Stimulated activated CD8-positive, alpha-beta memory T cell treated with anti-CD3 and anti-CD28 coated beads, Interleukin-7, amount 100 ng/mL, for 24 hours (primary cell): ENCODE data around the gene SIL1.
"Not testable (repeated sequence)": the region's sequence is repeated elsewhere in the genome, so short reads cannot be mapped to it uniquely, and the experiment has no call there.

Source experiments
- DNase-seq: peaks from one replicate; pipeline ENCODE4 v3.0.0-alpha.2; 2020; ENCODE audit warnings: low read depth

Gene SIL1

GRCh38 chr5:139105621-139106071, 92.5 kb downstream of the SIL1 start:
- DNase-seq = no peak

DNA sequence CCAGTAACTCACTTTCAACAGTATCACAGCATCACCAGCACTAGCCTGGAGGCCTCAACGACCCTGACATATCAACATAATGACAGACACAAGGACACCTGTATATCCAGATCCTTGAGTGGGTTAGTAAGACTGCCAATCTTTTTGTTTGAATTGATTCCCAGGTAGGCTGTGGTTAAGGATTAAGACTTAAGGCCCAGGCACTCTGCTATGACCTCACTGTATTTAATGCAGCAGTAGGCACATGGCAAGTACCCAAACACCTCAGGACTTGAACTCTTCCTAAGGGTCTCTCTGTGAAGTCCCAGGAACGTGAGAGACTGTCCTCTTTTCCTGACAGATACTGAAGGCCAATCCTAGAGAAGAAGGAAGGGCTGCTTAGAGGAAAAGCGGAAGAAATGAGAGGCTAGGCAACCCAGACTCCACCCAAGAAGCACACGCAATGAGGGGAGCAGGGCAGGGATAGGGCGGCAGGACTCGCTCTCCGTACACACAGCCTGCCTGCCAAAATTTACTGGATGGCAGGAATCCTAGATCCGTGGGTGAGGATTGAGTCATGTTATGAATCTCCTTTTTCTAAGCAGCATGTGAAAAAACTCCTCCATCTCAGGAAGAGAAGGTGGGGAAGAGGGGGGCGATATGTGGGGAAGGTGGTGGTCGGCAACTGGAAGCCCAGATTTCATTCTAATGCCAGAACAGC, 93.4 kb downstream of the SIL1 start:
- DNase-seq = no peak

DNA sequence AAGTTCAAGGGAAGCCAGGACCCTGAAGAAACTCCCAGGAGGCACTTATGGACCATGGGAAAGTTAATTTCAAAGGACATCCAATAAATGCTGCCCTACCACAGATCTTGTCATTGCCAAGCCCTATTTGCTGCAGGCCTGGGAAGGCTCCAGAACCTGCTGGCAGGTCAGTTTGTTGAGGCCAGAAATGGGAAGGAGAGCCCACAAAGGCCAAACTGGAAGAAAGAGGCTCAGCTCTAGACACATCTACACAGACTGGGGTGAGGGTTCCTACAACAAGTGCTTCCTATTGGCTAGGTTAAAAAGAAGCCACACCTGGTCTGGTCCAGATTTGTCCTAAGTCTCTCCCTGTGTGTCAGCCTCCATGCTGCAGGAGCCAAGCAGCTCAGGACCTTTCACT, 94.4 kb downstream of the SIL1 start:
- no peak for DNase-seq

DNA sequence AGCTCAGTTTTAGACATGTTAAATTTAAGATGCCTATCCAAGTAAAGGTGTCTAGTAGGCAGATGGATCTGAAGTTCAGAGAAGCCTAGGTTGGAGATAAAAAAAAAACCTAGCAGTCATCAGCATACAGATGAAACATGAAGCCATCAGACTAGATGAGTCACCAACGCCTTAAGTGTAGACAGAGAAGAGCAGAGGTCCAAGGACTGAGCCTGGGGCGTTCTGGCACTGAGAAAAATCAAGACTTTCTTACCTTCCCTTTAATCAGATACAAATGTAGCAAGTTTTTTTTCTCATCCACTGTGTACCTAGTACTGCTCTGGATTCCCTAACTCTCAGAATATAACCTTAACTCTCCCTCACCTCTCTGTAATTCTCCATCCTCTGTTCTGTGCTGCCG, 97.3 kb downstream of the SIL1 start:
- no peak for DNase-seq

DNA sequence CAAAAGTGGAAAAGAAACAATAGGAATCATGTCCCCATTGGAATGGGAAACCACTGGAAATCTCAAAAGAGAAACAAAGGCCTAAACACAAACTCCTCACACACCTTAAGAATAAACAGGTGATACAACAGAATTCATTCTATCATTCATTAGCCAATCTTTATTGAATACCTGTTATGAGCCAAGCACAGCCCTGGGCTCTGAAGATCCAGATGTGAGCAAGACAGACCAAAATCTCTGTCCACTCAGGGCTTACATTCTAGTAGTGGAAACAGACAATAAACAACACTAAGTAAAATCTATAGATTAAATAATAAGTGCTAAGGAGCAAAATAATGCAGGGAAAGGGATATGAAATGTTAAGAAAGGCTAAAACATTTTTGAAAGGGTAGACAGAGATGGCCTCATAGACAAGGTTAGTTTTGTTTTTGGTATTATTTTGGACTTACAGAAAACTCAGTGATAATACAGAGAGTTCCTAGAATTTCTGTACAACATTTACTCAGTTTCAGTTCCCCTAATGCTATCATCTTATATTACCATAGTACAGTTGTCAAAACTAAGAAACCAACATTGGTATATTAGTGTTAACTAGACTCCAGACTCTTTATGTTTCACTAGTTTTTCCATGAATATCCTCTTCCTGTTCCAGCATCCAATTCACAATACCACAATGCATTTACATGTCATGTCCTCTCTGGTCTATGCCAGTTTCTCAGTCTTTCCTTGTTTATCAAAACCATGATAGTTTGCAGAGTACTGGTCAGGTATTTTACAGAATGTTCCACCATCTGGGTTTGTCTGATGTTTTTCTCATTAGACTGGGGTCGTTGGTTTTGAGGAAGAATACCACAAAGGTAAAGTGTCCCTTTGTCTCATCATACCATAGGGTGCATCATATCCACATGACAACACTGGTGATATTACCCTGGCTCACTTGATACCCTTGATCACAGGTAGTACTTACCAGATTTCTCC, 103.7 kb downstream of the SIL1 start:
- DNase-seq = no peak

GRCh38 chr5:139092741-139093343, 105.3 kb downstream of the SIL1 start:
- no peak for DNase-seq

DNA sequence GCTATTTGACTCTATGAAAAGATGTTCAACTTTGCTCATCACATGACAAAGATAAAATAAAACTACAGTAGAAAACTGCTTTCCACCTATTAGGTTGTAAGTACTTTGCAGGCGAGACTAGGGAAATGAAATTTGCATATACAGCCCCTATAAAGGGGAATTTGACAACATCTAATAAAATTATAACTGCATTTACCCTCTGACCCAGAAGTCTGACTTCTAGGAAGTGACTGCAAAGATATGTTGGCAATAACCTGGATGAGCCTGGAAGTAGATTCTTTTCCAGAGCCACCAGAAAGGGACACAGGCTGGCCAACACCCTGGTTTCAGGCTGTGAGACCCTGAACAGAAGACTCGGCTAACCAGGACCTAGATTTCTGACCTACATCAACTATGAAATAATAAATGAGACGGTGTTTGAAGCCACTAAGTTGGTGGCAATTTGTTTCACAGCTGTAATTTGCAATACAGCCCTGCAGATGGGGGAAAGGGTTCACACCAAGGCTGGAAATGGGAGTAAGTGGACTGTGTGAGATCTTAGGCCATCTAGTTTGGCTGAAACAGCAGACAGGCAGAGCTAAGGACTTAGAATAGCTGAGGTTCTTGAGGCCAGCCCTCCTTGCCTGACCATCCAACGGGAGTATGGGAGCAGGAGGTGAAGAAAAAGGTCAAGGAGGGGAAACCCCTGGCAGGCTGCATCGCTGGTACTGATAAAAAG, 106.6 kb downstream of the SIL1 start:
- DNase-seq = no peak

- no peak for DNase-seq
Observed at GRCh38 chr5:139090581-139090980, 107.6 kb downstream of the SIL1 start.

DNA sequence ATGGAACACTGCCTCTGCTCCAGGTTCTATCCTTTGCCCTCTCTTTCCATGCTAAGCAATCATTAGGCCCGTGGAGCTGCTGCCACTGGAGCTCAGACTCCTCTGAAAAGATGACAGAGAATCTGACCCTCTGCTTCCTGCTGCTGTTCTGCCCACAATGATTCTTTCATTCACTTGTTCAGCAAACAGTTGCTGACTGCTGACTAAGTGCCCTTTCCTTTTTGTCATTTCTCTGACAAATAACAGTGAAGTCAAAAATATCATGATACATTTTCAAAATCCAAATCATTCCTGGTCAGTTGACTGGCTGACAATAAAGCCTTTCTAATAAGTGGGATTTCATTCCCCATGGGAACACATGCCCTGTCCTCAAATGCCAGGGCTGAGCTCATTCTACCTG, 110.1 kb downstream of the SIL1 start:
- no peak for DNase-seq

GRCh38 chr5:139082813-139083498, 115.2 kb downstream of the SIL1 start:
- DNase-seq = no peak

GRCh38 chr5:139079991-139080610, 118.1 kb downstream of the SIL1 start:
- DNase-seq = no peak

DNA sequence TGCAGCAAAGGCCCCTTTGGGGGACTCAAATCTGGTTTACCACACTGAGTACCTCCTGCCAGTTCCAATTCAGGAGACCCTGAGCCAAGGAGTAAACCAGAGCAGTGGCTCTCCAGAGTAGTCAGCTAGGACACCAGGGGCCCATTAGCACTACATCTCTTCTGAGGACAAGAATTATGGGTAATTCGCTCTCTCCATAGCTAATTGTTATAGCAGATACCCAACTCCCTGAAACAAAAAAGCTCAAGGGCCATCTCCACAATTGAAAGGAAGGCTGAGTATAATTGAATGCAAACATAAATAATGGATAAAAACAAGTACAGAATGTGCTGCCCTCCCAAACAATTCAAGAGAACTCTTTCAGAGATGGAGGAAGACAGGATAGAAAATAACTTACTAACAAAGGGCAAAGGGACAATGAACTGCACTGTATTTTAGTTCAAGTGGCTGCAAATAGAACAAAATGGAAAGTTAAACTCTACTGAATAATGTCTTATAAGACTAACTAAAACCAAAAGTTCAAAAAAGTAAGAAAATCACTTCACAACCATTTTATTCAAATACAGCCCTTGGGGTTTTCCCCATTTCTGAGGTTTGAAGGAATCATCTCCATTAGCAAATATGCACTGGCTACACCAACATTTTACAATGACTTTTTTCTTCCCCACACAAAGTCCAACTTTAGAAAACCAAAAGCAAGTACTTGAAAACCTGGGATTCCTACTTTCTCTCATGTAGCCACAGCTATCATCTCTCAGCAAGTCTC, 118.8 kb downstream of the SIL1 start:
- no peak for DNase-seq

DNA sequence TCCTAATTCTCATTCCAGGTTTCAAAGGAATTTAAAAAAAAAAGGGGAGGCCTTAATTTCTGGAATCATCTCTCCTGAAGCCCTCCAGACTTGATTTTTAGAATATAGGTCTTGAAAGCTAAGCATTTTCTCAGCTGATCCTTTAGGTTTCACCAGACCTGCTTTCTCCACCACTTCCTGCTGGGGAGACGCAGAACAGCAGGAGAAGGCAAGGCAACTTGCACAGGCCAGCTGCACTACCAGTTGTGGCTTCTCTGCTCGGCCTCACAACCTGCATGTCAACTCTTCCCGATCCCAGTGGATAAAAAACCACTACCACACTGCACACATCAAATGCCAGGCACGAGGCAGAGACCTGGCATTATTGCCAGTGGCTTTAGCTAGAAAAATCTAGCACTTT, 119.8 kb downstream of the SIL1 start:
- no peak for DNase-seq

GRCh38 chr5:139077899-139078298, 120.3 kb downstream of the SIL1 start:
- no peak for DNase-seq

DNA sequence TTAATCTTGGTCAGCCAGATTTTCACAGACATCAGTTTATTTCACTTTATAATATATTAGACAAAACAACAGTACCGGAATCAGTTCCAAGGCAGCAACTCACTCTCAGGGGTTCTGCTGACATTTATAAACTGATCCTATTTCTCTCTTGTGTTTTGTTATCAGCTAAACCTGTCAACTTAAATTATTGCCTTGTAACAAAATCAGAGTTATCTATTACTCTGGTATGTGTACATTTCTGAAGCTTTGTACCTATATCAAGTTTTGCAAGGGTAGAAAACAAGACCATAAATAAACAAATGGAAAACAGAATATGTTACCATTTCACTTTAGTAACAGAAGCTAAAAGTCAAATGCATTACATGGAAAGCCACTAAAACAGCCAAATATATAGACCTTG, 122.1 kb downstream of the SIL1 start:
- no peak for DNase-seq

DNA sequence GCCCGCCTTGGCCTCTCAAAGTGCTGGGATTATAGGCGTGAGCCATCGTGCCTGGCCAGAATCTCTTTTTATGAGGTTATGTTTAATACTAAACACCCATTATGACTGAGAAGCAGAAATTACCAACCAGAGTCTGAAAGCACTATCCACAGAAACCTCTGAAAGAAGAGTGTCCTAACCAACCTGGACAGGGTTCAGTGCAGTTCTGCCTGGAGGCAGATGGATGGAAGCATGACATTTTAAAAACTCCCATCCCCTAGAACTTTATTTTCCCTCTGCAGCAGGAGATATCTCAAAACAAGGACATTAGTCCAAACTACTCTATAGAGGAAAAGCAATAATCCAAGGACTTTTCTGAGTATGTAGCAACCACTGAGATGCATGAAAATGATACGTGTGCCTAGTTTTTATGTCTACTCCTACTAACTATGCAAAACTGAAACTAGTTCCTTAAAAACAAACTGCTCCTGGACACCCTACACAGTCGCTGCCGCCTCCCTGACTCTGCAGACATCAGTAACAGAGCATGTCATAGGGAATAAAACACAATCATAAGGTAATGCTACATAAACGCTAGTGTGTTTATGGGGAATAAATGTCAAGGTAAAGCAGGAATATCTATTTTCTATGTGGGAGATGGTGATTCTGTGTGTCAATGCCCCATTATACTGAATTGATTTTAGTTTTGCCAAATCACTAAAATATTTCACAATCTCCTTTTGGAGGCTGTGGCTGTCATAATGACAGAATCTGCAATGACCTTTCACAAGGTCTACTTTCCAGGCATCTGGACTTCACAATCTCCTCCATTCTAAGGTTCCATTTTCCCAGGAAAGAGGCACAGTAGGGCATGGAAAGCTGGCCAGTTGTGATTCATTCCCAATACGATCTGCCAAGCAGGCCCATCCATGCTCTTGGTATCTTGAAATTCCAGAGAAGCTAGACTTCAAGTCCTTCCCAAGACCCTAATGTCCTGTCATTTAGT, 122.8 kb downstream of the SIL1 start:
- no peak for DNase-seq

GRCh38 chr5:139073956-139074355, 124.2 kb downstream of the SIL1 start:
- DNase-seq = not testable (repeated sequence)

DNA sequence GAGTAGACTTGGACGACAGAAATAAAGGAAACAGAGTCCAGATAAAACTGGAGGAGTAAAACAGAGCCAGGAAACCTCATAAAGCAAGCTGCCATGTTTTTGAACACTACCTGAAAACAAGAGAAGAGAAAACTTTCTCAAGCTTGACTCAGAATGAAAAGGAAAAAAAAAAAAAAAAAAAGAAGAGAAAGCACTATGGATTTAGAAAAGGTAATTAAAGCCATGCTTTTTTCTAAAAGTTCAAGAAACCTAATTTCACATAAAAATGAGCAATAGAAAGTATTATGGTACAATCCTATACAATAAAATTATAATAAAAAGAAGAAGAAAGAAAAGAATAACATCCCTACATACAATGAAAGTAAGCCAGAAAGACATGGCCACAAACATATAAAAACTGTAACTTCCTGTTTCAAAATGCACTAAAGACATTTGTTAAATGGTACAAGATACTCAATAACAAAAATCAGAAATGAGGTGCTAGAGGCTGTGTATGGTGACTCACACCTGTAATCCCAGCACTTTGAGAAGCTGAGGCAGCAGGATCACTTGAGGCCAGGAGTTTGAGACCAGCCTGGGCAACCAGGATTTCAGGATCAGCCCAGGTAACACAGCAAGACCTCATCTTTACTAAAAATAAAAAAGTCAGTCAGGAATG, 129.5 kb downstream of the SIL1 start:
- DNase-seq = no peak

DNA sequence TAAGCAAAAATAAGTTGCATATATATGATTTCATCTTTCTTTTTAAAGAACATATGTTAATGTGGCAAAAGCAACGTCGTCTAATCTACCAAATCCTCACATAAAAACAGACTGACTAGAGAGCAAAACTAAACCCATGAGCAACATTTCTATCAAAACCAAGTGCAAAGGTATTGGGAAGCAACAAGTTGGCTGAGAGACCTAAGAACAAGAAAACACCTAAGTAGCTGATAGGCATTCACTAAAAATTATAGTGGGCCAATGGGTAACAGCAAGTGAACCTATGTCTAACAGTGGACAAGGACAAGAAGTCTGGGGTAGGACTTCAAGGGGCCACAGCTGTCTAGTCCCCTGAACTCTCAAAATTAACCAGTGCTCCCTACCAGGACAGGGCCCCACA, 130.1 kb downstream of the SIL1 start:
- no peak for DNase-seq
